OCI-LY3 (cell line): ENCODE data around the gene NOC2L.

Experiments used
- EZH2phosphoT487 ChIP-seq: fragments of 200-600 bp; shearing (Covaris generic); IDR thresholded peaks from 2 replicates; pipeline ENCODE4 v1.6.1; 2018; ENCODE audit warnings: antibody characterized with exemption, mixed run types, low read depth
- TF ChIP-seq, protein P1 (sequence below): fragments of 200-600, 300-600 bp; sonication (generic); IDR thresholded peaks from 2 replicates; pipeline ENCODE4 v1.5.1; 2014; ENCODE audit warnings: antibody characterized with exemption, low read length, low read depth

DNA sequence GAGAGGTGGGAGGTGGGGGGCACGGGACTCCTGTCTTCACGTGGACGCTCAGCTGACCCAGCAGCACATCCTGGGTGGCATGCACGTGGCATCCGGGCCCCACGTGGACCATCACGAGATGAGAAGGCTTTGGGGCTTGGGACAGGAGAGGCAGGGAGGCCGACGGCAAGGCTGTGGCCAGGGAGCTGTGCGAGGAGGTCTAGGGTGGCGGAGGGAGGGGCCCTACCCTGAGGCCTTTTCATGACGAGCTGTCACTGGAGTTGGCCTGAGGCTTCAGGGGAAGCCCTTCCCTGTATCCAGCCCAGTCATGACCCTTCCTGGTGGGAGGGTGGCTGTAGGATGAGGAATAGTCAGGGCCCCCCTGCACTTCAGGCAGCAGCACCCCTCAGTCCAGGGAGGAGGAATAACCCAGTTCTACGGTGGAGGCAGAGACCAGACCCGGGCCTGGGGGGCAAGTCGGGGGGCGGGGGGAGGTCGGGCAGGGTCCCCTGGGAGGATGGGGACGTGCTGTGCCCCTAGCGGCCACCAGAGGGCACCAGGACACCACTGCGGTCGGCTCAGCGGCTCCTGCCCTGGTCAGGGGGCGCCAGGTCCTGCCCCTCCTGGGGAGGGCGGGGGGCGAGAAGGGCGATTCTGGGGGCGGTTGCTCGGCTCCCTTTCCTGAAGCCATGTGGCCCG lies 24.9 kb upstream of the NOC2L start:
- TF ChIP-seq, protein P1, sequence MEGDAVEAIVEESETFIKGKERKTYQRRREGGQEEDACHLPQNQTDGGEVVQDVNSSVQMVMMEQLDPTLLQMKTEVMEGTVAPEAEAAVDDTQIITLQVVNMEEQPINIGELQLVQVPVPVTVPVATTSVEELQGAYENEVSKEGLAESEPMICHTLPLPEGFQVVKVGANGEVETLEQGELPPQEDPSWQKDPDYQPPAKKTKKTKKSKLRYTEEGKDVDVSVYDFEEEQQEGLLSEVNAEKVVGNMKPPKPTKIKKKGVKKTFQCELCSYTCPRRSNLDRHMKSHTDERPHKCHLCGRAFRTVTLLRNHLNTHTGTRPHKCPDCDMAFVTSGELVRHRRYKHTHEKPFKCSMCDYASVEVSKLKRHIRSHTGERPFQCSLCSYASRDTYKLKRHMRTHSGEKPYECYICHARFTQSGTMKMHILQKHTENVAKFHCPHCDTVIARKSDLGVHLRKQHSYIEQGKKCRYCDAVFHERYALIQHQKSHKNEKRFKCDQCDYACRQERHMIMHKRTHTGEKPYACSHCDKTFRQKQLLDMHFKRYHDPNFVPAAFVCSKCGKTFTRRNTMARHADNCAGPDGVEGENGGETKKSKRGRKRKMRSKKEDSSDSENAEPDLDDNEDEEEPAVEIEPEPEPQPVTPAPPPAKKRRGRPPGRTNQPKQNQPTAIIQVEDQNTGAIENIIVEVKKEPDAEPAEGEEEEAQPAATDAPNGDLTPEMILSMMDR: peak; percentile 71
- no peak for TF ChIP-seq EZH2phosphoT487
